Hippocampal formation (tissue), 2 donors: Measurements from ENCODE around the gene BANK1.

ENCODE experiments used
- DNase-seq, 2 donors: peaks; one replicate each; lab custom pipeline; 2025; lab: John Stamatoyannopoulos, UW

BANK1 gene

DNA sequence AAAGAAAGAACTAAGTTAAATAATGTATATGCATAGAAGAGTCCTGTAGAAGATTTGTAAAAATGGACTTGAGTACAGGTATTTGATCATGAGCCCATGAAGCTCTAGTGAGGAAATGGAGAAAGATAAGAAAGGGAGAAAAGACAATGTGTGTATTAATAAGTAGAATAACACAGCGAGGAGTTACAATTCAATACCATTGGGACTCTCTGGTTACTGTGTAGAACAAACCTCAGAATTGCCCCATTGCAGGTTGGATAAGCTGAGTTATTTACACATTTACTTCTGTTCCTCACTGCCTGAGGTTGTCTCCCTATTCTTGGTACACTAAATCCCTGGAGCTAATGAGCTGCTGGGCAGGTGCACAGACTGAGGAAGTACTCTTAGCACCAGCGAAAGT is 33.3 kb downstream of the BANK1 start:
- DNase-seq = no peak

DNA sequence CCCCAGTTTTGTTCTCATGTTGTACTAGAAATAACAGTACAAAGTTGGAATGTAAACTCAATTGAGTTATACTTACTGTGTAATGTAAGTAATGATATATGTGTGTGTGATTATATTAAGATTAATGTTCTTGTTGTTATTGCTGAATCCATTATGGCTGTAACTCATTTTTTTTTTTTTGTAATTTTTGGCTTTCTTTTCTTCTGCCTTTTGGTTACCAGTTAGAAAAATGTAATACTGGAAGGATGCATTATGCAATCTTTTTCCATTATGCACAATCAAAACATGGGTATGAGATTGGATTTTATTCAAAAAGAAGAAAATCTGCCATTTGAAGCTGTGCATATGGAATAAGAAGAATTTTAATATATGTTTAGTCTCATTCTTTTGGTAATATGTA is 34.0 kb downstream of the BANK1 start:
- no peak for DNase-seq

DNA sequence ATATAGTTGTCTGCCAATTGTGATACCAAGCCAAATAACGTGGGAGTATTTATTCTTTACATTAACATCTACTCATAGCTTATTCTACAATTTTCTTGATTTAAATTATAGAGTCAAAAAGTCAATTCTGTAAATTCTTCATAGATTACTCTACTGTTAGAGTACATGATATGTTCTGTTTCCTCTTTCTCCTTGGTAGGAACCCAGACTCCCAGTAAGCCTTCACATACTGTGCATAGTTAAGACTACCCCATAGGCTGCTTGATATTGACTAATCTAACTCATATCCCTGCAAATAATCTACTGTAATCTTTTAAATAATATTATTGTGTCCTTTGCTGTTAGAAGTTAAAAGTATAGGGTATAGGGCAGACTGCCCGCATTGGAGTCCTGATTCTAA is 35.4 kb downstream of the BANK1 start:
- no peak for DNase-seq

DNA sequence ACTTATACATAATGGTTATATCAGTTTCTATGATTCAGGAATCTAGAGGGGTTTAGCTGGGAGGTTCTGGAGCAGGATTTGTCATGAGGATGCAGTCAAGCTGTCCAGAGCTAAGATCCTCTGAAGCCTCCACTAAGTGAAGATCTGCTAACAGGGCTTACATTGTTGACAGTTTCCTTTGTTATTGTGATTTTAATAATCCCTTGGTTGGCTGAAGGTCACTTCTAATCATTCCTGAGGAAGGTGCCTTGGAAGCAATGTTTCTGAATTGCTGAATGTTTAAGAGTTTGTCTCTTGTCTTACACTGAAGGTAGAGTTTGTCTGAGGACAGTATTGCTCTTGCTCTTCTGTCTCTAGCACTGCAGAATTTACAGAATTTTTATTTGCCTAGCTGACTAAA is 41.3 kb downstream of the BANK1 start:
- no peak for DNase-seq

DNA sequence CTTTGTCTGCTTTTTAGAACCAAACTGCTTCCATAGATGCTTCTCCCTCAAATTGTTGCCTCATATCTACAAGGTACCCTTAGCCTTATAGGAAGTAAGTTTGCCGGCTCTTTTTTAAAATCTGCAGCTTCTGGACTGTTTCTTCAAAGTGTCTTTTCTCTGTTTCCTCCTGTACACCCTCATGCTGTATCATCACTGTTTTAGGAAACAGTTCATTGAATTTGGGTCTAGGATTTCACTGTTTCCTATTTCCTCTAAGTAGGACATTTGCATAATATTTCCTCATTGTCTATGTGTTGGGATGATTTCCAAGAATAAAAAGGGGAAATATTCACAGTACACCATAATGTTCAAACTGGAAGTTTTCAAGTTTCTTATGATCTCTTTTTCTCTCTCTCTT is 43.0 kb downstream of the BANK1 start:
- DNase-seq = no peak

DNA sequence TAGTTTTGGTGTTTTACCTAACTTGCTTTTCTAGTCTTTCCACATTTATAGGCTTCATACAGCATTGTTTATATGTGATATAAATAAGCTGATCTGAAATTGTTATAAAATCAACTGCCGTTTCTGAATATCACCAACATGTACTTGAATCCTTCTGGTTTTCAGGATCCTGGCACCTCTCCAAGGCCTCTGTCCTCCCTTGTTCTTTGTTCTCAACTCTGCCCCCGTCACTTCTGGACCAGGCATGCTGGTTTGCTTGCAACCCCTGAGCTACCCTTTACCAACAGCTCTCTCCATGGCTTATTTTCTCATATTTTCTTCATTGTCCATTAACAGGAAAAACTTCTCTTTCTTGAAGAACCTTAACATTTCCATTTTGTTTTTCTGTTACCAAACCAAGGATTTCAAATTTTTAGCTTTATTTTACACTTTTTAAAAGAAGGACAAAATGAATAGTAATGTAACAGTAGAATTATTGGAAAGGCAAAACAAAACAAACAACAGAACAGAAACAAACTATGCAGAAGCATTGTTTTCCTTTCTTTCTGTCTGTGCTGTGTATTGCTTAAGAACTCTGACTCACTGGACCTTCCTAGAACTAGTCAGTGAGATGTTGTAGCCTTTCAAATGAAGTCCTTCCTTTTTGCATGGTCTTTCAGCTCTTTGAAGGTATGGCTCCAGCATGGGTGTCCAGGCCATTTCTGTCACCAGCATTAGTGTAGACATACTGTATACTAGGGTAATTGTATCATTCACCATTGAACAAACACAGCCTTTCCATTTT is 44.8 kb downstream of the BANK1 start:
- no peak for DNase-seq

DNA sequence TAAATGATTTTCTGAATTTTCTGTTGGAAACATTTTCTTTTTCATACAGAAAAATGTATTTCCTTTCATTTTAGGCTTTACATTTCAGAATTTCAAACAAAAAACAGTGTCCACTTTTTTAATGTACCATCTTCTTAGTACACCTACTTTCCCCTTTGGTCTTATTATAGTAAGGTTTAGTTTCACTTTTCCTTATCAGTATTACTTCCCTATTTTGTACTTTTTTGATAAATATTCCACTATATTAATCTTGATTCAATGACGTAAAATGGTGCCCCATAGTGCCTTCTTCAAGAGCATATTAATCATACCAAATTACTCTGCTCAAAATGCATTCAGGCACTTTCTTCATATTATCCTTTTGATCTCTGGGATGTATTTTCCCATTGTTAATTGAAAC is 52.5 kb downstream of the BANK1 start:
- DNase-seq = no peak

DNA sequence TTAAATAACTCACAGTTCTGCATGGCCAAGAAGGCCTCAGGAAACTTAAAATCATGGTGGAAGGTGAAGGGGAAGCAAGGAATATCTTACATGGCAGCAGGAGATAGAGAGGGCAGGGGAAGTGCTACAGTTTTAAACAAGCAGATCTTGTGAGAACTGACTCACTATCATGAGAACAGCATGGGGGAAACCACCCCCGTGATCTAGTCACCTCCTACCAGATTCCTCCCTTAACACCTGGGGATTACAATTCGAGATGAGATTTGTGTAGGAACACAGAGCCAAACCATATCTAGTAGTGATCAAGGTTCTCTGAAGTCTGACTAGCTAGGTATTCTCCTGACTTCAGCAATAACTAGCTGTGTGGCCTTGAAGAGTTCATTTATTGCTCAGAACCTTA is 56.0 kb downstream of the BANK1 start:
- DNase-seq = no peak

GRCh38 chr4:101850698-101851097 is 60.2 kb downstream of the BANK1 start:
- no peak for DNase-seq

- DNase-seq = no peak
These were observed 61.1 kb downstream of the BANK1 start for GRCh38 chr4:101851672-101852071.

- no peak for DNase-seq
These were observed 62.5 kb downstream of the BANK1 start for GRCh38 chr4:101853028-101853427.

DNA sequence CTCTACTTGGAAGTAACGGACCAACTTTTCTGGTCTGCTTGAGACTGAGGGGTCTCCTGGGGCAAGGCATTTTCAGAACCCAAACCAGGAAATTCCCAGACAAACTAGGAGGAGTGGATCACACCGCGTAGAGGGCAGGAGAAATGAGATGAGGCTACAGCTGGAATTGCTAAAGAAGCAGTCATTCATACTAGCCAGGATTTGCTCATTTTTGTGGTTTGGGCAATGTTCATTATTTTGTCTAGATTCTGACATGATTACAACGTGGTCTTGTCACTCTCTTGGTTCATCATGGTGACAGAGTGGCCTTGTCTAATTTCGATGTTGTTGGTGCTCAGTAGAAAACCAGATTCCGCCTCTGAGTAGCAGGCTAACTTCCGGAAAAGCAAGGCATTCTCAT is 63.2 kb downstream of the BANK1 start:
- no peak for DNase-seq

DNA sequence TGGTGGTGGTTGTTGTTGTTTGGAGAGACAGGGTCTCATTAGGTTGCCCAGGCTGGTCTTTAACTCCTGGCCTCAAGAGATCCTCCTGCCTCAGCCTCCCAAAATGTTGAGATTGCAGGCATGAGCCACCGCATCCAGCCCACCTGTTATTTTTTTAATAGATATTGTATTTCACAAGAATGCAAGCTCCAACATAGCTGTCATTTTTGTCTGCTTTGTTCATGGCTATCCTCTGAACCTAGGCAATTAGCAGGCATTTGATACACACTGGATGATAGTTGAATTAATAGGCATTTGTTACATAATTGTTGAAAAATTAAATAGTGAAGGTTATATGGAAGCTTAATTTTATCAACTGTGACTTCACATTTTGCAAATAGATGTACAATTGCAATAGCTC is 64.7 kb downstream of the BANK1 start:
- no peak for DNase-seq

DNA sequence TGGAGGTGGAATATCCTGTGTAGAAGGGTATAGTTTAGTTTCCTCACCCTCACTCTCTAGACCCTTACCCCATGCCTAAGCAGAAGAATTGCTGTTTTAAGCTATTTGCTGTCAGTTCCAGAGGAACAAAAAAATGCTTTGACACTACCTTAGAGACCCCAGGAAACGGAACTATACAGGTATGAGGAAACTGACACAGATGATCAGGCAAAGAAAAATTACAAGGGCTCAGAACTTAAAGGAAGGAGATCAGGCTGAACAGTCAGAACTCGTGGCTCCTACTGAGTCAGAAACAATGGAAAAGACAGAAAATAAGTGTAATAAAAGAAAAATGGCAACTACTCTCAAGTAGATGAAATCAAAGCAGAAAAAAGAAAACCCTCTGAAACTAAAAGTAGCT is 65.6 kb downstream of the BANK1 start:
- DNase-seq = no peak

- no peak for DNase-seq
These were observed 66.6 kb downstream of the BANK1 start for GRCh38 chr4:101857176-101857575.

DNA sequence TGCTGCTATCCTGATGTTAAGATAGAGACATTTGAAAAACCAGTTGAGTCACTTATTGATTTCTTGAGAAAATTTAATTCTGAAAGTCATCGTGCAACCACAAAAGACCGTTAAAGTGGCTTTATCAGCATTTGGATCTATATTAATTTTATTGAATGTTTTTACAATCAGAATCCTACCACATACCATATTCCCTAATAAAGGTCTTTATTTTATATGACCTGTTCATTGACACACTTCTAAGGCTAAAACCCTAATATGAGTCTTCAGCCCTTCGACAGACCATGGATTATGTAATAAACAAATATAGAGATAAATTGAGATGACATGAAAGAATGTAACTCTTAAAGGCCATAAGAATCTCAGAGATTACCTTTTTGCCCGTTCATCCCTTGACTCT is 68.1 kb downstream of the BANK1 start:
- DNase-seq = no peak

DNA sequence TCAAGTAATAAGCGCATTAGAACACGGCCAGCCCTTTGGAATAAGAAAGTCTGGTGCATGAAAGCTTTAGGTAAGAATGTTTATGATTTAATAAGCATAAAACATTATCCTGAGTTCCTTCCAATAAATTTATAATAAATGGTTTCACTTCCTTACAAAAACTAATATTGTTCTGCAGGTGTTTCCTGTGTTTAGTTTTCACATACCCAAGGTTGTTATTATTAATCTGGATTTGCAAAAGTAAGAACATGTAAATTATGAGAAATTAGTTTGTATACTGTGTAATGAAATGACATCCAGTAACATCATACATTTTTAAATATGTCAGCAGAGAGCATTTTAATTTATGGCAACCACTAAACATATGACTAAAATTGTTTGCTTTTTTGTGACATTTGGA is 72.1 kb downstream of the BANK1 start:
- DNase-seq = no peak

DNA sequence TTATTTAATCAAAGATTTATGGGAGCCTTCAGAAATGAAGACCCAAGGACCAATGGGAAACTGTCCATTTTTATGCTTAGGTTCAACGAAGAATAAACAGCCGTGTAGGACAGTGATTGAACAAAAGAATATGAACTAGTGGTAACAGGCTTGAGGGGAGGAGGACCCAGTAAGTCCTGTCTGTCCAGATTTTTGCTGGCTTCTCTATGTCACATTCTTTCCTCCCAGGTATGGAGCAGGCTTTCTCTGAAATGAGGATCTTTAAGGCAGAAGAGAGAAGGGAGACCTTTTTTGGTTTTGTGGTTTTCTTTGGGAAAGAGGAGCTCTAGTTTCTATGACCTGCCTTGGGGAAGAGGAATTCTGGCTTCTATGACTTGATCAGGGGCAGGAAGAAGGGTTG is 74.1 kb downstream of the BANK1 start:
- no peak for DNase-seq

DNA sequence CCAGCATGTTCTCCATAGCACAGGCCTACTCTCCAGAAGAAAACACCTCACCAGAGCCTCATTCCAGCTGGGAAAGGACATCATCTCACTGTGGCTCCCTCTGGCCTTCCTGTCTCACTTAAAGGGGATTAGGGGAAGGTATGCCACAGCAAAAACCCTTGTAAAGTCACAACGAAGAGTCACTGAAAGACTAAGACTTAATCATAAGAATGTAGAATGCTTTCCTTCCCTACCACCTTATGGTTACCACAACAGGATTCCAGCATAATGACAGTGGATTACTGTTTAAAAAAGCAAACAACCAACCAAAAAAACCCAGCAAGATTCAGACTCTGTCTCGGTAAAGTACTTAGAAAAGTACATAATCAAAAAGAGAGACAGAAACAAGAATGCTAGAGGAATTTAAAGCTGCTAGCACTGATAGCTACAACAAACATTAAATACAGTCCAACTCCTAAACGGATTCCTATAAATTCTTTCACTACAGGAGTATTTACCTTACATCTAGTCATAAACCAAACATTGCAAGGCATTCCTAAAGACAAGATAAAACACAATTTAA is 75.1 kb downstream of the BANK1 start:
- no peak for DNase-seq

GRCh38 chr4:101870874-101871273 is 80.3 kb downstream of the BANK1 start:
- DNase-seq = no peak

GRCh38 chr4:101871962-101872676 is 81.6 kb downstream of the BANK1 start:
- no peak for DNase-seq

DNA sequence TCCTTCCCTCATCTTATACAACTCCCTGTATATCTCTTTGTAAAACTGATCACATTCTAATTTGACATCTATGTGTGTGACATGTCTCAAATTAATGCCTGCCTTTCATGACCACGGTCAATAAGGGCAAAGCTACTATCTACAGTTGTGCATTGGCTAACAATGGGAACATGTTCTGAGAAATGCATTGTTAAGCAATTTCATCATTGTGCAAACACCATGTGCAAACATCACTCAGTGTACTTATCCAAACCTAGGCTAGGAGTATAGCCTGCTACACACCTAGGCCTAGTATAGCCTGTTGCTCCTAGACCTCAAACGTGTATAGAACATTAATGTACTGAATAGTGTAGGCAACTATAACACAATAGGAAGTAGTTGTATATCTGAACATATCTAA is 95.0 kb downstream of the BANK1 start:
- DNase-seq = no peak

GRCh38 chr4:101886826-101887225 is 96.3 kb downstream of the BANK1 start:
- no peak for DNase-seq
